ENCODE data around the gene OBSL1.

DNA sequence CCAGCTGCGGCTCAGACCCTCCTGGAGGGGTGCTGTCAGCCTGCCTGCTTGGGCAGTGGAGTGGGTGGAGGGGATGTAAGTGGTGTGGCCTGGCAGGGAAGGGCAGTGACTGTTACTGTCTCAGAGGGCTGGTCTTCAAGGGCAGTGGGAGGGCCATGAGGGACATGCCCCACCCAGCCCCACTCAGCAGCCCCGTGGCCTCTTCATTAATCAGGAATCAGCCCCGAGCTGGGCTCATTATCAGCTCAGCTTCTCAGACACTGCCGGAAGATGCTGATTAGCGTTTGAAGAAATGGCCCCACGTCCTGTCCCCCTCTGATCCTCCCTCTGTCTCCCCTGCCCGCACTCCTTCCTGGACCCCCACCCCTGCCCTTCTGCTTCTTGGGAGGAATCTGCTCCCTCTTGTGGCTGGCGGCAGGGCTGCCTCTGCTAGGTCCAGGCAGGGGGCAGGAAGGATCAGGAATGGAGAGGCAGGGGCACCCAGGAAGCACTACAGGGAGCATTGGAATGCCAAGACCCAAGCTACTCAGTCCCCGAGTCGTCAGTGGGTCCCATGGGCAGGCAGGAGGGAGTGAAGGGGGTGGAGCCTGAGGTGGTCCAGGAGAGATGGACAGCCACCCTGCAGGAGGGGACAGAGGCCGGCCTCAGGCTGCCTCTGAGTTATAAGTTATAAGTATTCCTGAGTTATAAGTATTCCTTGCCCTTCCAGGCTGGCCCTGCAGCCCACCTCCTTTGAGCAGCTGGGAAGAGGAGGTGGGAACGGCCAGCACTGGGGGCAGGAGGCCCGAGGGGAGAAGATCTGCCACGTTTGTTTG is 50.1 kb downstream of the OBSL1 start:
- TF ChIP-seq EZH2 (IDR thresholded peaks at IDR 0.05) (no peak), POLR2AphosphoS5 (IDR thresholded peaks at IDR 0.05; ENCODE audit: borderline replicate concordance, low read depth, low read length) (no peak)

Data from SK-N-MC (cell line).